ENCODE measurements around the gene CHMP1A. TPM values are rescaled to one million over a fixed set of nuclear protein-coding genes. Genes with fewer than 3 reads are reported as not detected.

The CHMP1A gene
- total RNA-seq, 3 donors from 2014 or later (not counting 1 experiment from before 2014, with no cell fraction given) = 124 to 135 (median 134) TPM

DNA sequence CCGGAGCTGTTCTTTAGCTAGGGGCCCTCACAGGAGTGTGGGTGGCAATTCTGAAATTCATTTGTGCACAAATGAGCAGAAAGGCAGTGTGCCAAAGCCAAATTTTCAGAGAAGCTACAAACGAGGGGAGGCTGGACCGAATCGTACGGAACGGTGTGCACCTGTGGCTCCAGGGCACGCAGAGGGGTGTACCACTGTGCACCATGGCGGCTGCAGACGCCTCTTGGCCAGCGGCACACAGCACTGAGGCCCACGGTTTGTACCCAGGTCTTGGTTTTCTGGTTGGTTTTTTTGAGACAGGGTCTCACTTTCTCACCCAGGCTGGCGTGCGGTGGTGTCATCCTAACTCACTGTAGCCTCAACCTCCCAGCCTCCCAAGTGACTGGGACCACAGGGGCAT, 14.9 kb downstream of the CHMP1A start:
- Histone ChIP-seq H3K27me3 (ENCODE audit: control insufficient read depth, insufficient read depth, low read length) (no peaks in the 10 kb centered on the region), H3K9me3 (ENCODE audit: control insufficient read depth, insufficient read depth, low read length) (no peaks in the 10 kb centered on the region), H3K4me1 (ENCODE audit: control insufficient read depth, insufficient read depth, low read length) (peaks cover 7% of the 10 kb centered on the region), H3K4me3 (ENCODE audit: low read length) (no peak overlapping the region), H3K27ac (ENCODE audit: low read length) (no peak overlapping the region), H3K36me3 (ENCODE audit: control insufficient read depth, insufficient read depth, low read length) (peaks cover 32% of the 10 kb centered on the region)
- DNase-seq = no peak
- 91% methylated on average over 13 of the region's 13 CpGs for WGBS (ENCODE audit: insufficient coverage)
- no peak overlapping the region for H3K4me3 Mint-ChIP-seq
- ATAC-seq = no peak
- H3K36me3 Mint-ChIP-seq = no peaks in the 10 kb centered on the region
- H3K4me1 Mint-ChIP-seq = peaks cover 8% of the 10 kb centered on the region in 2 donors
- H3K9me3 Mint-ChIP-seq = no peaks in the 10 kb centered on the region
- no peak overlapping the region for H3K27ac Mint-ChIP-seq
- TF ChIP-seq, protein P1, sequence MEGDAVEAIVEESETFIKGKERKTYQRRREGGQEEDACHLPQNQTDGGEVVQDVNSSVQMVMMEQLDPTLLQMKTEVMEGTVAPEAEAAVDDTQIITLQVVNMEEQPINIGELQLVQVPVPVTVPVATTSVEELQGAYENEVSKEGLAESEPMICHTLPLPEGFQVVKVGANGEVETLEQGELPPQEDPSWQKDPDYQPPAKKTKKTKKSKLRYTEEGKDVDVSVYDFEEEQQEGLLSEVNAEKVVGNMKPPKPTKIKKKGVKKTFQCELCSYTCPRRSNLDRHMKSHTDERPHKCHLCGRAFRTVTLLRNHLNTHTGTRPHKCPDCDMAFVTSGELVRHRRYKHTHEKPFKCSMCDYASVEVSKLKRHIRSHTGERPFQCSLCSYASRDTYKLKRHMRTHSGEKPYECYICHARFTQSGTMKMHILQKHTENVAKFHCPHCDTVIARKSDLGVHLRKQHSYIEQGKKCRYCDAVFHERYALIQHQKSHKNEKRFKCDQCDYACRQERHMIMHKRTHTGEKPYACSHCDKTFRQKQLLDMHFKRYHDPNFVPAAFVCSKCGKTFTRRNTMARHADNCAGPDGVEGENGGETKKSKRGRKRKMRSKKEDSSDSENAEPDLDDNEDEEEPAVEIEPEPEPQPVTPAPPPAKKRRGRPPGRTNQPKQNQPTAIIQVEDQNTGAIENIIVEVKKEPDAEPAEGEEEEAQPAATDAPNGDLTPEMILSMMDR (IDR thresholded peaks at IDR 0.05) = no peak
- intact Hi-C loops (cut with micrococcal nuclease) = no loop called here
- H3K27me3 Mint-ChIP-seq (ENCODE audit: low read depth in 2 of 2) = no peaks in the 10 kb centered on the region

DNA sequence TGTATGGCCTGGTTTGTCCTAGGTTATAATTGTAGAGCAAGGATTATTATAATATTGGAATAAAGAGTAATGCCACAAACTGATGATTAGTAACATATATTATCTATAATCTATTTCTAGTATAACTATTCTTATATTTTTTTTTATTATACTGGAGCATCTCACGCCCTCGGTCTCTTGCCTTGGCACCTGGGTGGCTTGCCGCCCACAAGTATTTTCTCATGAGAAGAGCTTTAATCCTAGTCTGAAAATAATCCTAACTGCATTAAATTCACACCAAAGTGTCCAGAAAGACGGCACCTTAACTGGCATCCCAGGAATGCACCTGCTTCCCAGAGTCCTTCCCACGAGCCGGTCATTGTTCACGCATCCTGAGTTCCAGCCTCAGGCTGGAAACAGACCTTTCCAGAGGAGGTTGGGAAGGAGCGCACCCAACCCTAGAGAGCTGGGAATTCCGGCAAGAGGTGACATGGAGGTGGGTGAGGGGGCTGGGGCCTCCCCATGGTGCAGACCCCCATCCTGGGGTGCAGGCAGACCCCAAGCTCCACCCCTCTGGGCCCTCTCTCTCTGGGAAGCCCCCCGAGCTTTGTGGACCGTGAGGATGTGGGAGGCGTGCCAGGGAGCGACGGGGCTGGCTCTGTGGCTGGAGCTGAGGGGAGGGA, 15.9 kb downstream of the CHMP1A start:
- Mint-ChIP-seq H3K4me3 (peak overlapping the region; percentile 79), H3K4me1 (peaks cover 8% of the 10 kb centered on the region in 2 donors), H3K36me3 (no peaks in the 10 kb centered on the region), H3K9me3 (no peaks in the 10 kb centered on the region), H3K27me3 (ENCODE audit: low read depth in 2 of 2) (no peaks in the 10 kb centered on the region), H3K27ac (peak overlapping the region in 1 of 2 donors; percentile 42)
- TF ChIP-seq, protein P1 (IDR thresholded peaks at IDR 0.05) = peak; percentile 6
- no peak overlapping the region for H3K4me3 ChIP-seq (ENCODE audit: low read length)
- no peaks in the 10 kb centered on the region for H3K27me3 ChIP-seq (ENCODE audit: control insufficient read depth, insufficient read depth, low read length)
- WGBS (ENCODE audit: insufficient coverage) = 66% methylated on average over 10 of the region's 14 CpGs
- H3K27ac ChIP-seq (ENCODE audit: low read length) = no peak overlapping the region
- no peaks in the 10 kb centered on the region for H3K9me3 ChIP-seq (ENCODE audit: control insufficient read depth, insufficient read depth, low read length)
- intact Hi-C loops (cut with micrococcal nuclease) = no loop called here
- no peak for DNase-seq
- ATAC-seq = no peak
- peaks cover 24% of the 10 kb centered on the region for H3K36me3 ChIP-seq (ENCODE audit: control insufficient read depth, insufficient read depth, low read length)
- peaks cover 7% of the 10 kb centered on the region for H3K4me1 ChIP-seq (ENCODE audit: control insufficient read depth, insufficient read depth, low read length)

DNA sequence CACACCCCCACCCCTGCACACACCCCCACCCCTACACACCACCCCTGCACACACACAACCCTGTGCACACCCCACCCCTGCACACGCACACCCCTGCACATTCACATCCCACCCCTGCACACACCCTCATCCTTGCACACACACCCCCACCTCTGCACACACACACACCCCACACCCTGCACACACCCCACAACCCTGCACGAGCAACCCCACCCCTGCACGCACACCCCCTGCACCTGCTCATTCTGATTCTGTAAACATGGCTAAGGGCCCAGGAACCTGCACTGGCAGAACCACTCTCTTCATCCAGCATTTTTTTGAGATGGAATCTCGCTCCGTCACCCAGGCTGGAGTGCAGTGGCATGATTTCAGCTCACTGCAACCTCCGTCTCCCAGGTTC, 18.1 kb downstream of the CHMP1A start:
- Mint-ChIP-seq H3K27me3 (ENCODE audit: low read depth in 2 of 2) (no peaks in the 10 kb centered on the region), H3K27ac (no peak overlapping the region), H3K4me1 (peaks cover 8% of the 10 kb centered on the region in 2 donors), H3K9me3 (no peaks in the 10 kb centered on the region), H3K36me3 (no peaks in the 10 kb centered on the region), H3K4me3 (no peak overlapping the region)
- no peak for ATAC-seq
- peaks cover 7% of the 10 kb centered on the region for H3K4me1 ChIP-seq (ENCODE audit: control insufficient read depth, insufficient read depth, low read length)
- TF ChIP-seq, protein P1 (IDR thresholded peaks at IDR 0.05) = no peak
- intact Hi-C loops (cut with micrococcal nuclease) = no loop called here
- WGBS (ENCODE audit: insufficient coverage) = 92% methylated on average over 6 of the region's 6 CpGs
- no peaks in the 10 kb centered on the region for H3K9me3 ChIP-seq (ENCODE audit: control insufficient read depth, insufficient read depth, low read length)
- H3K4me3 ChIP-seq (ENCODE audit: low read length) = no peak overlapping the region
- no peak for DNase-seq
- H3K27me3 ChIP-seq (ENCODE audit: control insufficient read depth, insufficient read depth, low read length) = no peaks in the 10 kb centered on the region
- no peak overlapping the region for H3K27ac ChIP-seq (ENCODE audit: low read length)
- peaks cover 3% of the 10 kb centered on the region for H3K36me3 ChIP-seq (ENCODE audit: control insufficient read depth, insufficient read depth, low read length)

DNA sequence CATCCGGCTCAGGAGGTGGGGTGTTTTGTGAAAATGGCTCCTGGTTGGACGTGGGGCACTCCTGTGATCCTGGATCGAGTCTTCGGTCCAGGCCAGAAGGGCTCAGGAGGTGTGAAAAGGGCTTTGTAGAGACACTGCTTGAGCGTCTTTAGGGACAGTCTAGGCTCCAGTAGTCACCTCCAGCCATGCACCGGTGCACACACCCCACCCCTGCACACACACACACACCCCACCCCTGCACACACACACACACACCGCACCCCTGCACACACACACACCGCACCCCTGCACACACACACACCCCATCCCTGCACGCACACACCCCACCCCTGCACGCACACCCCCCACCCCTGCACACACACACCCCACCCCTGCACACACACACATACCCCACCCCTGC, 19.1 kb downstream of the CHMP1A start:
- Histone ChIP-seq H3K36me3 (ENCODE audit: control insufficient read depth, insufficient read depth, low read length) (no peaks in the 10 kb centered on the region), H3K9me3 (ENCODE audit: control insufficient read depth, insufficient read depth, low read length) (no peaks in the 10 kb centered on the region), H3K4me1 (ENCODE audit: control insufficient read depth, insufficient read depth, low read length) (peaks cover 7% of the 10 kb centered on the region), H3K27ac (ENCODE audit: low read length) (no peak overlapping the region), H3K4me3 (ENCODE audit: low read length) (no peak overlapping the region), H3K27me3 (ENCODE audit: control insufficient read depth, insufficient read depth, low read length) (no peaks in the 10 kb centered on the region)
- Mint-ChIP-seq H3K4me1 (peaks cover 8% of the 10 kb centered on the region in 2 donors), H3K4me3 (no peak overlapping the region), H3K27ac (no peak overlapping the region), H3K27me3 (ENCODE audit: low read depth in 2 of 2) (no peaks in the 10 kb centered on the region), H3K36me3 (no peaks in the 10 kb centered on the region), H3K9me3 (no peaks in the 10 kb centered on the region)
- no peak for ATAC-seq
- DNase-seq = no peak
- intact Hi-C loops (cut with micrococcal nuclease) = no loop called here
- WGBS (ENCODE audit: insufficient coverage) = 90% methylated on average over 6 of the region's 10 CpGs
- TF ChIP-seq, protein P1 (IDR thresholded peaks at IDR 0.05) = no peak
